IPS-NIHi7 (cell line): ENCODE data around the gene ATF6B.
"Not testable (repeated sequence)": the region's sequence is repeated elsewhere in the genome, so short reads cannot be mapped to it uniquely, and the experiment has no call there.

Source experiments
- DNase-seq: peaks from one replicate; pipeline ENCODE4 v3.0.0; 2012; ENCODE audit warnings: mixed read lengths; ENCODE audit errors: extremely low spot score

The ATF6B gene

GRCh38 chr6:32107406-32107805, 20.6 kb downstream of the ATF6B start:
- DNase-seq = no peak

- DNase-seq = no peak
Measured at GRCh38 chr6:32105433-32105832, 22.6 kb downstream of the ATF6B start.

- no peak for DNase-seq
Measured at GRCh38 chr6:32102255-32102654, 25.8 kb downstream of the ATF6B start.

GRCh38 chr6:32100251-32100650, 27.8 kb downstream of the ATF6B start:
- DNase-seq = not testable (repeated sequence)

- no peak for DNase-seq
Measured at GRCh38 chr6:32097364-32097763, 30.7 kb downstream of the ATF6B start.

- no peak for DNase-seq
Measured at GRCh38 chr6:32096394-32097258, 31.4 kb downstream of the ATF6B start.

- no peak for DNase-seq
Measured at GRCh38 chr6:32096087-32096393, 32.0 kb downstream of the ATF6B start.

- DNase-seq = no peak
Measured at GRCh38 chr6:32095338-32096086, 32.5 kb downstream of the ATF6B start.

- DNase-seq = no peak
Measured at GRCh38 chr6:32092760-32093497, 35.1 kb downstream of the ATF6B start.

GRCh38 chr6:32089082-32089828, 38.8 kb downstream of the ATF6B start:
- DNase-seq = no peak

GRCh38 chr6:32088487-32089049, 39.5 kb downstream of the ATF6B start:
- DNase-seq = no peak

- DNase-seq = peak; percentile 92
Measured at GRCh38 chr6:32087574-32088486, 40.2 kb downstream of the ATF6B start.

GRCh38 chr6:32086661-32087573, 41.1 kb downstream of the ATF6B start:
- peak; percentile 58 for DNase-seq

- DNase-seq = no peak
Measured at GRCh38 chr6:32085759-32086459, 42.1 kb downstream of the ATF6B start.

- DNase-seq = no peak
Measured at GRCh38 chr6:32084780-32085179, 43.3 kb downstream of the ATF6B start.

GRCh38 chr6:32083812-32084768, 44.0 kb downstream of the ATF6B start:
- DNase-seq = no peak

- DNase-seq = no peak
Measured at GRCh38 chr6:32082935-32083334, 45.1 kb downstream of the ATF6B start.
